Epithelial cell of proximal tubule (primary cell): Measurements from ENCODE around the gene GTSE1. TPM values are rescaled to one million over a fixed set of nuclear protein-coding genes. Genes with fewer than 3 reads are reported as not detected.
"Not testable (repeated sequence)": the region's sequence is repeated elsewhere in the genome, so short reads cannot be mapped to it uniquely, and the experiment has no call there.

ENCODE experiments used
- DNase-seq: peaks from one replicate; pipeline ENCODE4 v3.0.0-alpha.2; 2011; ENCODE audit warnings: low read depth
- H3K4me3 ChIP-seq: 2 replicates; pipeline ENCODE4 v1.5.1; 2011; ENCODE audit warnings: low read depth, mild to moderate bottlenecking, low read length
- CTCF ChIP-seq: conservative IDR thresholded peaks from 2 replicates; pipeline ENCODE4 v1.5.1; 2012; ENCODE audit warnings: low read depth, mild to moderate bottlenecking, low read length
- total RNA-seq: library from RNA; depleted of rRNA; stranded (reverse); fragments of >200 nt; gene quantifications from 2 replicates; pipeline ENCODE4 v1.2.3, GENCODE V29; 2015

Gene GTSE1
- total RNA-seq, 1 donor from 2014 or later: 18.2 TPM

GRCh38 chr22:46312056-46312455 is 15.4 kb downstream of the GTSE1 start:
- H3K4me3 ChIP-seq: no peak overlapping the region
- TF ChIP-seq CTCF: no peak

DNA sequence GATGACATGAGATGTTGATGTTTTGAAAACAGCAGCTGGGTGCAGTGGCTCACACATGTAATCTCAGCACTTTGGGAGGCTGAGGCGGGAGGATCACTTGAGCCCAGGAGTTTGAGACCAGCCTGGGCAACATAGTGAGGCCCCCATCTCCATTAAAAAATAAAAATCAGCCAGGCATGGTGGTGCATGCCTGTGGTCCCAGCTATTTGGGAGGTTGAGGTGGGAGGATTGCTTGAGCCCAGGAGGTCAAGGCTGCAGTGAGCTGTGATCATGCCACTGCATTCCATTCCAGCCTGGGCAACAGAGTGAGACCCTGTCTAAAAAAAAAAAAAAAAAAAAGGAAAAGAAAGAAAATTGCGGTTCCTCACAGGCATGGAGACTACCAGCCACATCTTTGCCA is 16.2 kb downstream of the GTSE1 start:
- not testable (repeated sequence) for H3K4me3 ChIP-seq, DNase-seq

More at GRCh38 chr22:46312056-46312455, 15.4 kb downstream of the GTSE1 start:
- no peak for DNase-seq

- DNase-seq: no peak
- H3K4me3 ChIP-seq: no peak overlapping the region
- TF ChIP-seq CTCF: no peak
Observed at GRCh38 chr22:46315976-46316375, 19.3 kb downstream of the GTSE1 start.

GRCh38 chr22:46317646-46318045 is 21.0 kb downstream of the GTSE1 start:
- no peak for DNase-seq
- TF ChIP-seq CTCF: no peak
- no peak overlapping the region for H3K4me3 ChIP-seq

DNA sequence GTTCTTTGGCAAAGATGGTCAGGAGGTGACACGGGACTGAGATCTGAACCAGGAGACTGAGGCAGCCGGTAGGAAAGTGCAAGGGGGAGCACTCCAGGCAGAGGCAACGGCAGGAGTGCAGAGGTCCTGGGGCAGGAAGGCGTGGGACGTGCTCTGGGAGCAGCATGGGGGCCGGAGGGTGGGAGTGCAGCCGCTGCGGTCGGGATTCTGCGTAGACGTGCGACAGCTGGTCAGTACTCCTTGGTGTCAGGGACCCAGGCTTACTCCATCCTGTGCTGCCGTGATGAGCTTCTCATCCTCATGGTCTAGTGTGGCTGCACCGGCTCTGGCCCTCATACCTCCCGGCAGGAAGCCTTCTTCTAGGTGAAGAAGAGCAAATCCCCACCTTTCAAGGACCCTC is 21.9 kb downstream of the GTSE1 start:
- TF ChIP-seq CTCF: no peak
- H3K4me3 ChIP-seq: no peak overlapping the region
- DNase-seq: no peak

DNA sequence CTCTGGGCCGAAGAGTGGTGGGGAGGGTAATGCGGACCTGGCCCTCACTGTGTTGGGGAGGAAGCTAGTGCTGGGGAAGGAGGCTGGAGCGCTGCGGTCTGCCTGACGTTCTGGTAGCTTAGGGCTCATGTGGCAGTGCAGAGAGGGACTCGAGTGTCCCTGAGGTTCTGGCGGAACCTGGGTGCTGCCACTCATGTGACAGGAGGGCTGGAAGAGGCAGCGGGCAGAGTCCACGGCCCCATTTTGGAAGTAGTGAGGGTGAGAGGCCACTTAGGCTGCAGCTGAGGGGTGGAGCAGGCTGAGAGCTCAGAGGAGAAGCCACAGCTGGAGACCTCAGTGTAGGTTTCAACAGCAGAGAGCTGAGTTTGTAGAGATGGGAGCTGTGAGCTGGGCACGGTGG is 22.6 kb downstream of the GTSE1 start:
- H3K4me3 ChIP-seq: no peak overlapping the region
- no peak for TF ChIP-seq CTCF
- DNase-seq: no peak

DNA sequence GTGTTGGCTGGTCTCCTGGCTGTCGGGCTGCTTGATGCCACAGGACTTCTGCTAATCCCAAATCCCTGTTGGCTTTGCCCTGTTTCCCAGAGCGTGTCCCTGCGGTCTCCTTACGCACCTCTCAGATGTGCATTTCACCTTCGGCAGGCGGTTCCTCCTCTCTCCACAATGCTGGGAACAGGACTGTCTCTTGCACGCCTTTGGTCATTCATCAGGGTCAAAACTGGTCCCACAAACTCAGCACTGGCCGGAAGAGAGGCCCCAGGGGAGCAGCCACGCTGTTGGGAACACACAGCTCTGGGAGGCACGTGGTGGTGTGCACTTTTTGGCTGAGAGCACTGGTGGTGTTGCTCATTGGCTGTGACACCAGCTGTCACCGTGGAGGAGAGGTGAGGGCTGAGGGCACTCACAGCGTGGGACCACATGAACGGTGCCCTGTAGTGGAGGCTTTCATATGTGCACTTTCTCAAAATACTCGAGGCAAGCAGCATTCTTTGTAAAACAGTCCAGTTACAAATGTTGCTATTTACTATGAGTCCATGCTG is 23.6 kb downstream of the GTSE1 start:
- no peak for DNase-seq
- H3K4me3 ChIP-seq: no peak overlapping the region
- no peak for TF ChIP-seq CTCF
